GM19023 (cell line): ENCODE results near the gene CCT5.
A peak's percentile ranks its signal among the peaks of the same experiment; 100 is the strongest.
"Not testable (repeated sequence)": the region's sequence is repeated elsewhere in the genome, so short reads cannot be mapped to it uniquely, and the experiment has no call there.

Experiments
- ATAC-seq: cut with Tn5 transposase; IDR thresholded peaks from one replicate; pipeline ENCODE4 v1.9.1; 2021; ENCODE audit warnings: mild to moderate bottlenecking, moderate library complexity; ENCODE audit not compliant: unreplicated experiment

The CCT5 gene

GRCh38 chr5:10275460-10275859 lies 25.4 kb downstream of the CCT5 start:
- ATAC-seq, result no peak

DNA sequence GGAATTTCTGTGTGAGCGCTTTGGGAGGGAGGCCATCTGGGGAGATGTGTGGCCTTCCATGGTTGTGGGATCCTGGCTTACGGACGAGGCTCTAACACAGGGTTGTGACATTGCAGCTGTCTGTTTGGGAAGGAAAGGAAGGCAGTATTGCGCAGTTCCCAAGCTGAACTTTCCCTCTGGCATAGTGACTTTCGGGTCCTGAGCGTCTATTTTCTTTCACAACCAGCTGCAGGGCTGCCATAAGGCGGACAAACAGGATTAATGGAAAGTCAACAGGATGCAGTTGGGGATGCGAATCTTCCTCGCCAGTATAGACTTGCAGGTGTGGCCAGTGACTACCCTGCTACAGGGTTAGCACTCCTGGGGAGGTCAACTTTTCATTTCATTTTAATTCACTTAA lies 25.9 kb downstream of the CCT5 start:
- no peak for ATAC-seq

DNA sequence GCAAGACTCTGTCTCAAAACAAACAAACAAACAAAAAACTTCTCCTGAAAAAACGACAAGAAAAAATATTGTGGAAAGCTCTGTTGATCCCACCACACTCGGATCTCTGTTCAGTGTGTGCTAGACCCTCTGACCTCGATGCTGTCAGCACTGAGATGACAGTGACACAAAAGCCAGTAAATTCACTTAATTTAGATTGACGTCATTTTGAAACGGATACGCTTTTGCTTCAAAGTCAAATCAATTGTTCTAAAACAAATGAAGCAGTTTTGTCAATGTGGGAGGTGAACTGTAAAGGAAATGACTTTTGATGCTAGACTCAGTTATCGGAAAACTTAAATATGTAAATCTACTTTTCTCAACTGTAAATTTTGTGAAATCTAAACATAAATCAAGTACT lies 26.6 kb downstream of the CCT5 start:
- no peak for ATAC-seq

GRCh38 chr5:10277773-10278630 lies 27.9 kb downstream of the CCT5 start:
- no peak for ATAC-seq

DNA sequence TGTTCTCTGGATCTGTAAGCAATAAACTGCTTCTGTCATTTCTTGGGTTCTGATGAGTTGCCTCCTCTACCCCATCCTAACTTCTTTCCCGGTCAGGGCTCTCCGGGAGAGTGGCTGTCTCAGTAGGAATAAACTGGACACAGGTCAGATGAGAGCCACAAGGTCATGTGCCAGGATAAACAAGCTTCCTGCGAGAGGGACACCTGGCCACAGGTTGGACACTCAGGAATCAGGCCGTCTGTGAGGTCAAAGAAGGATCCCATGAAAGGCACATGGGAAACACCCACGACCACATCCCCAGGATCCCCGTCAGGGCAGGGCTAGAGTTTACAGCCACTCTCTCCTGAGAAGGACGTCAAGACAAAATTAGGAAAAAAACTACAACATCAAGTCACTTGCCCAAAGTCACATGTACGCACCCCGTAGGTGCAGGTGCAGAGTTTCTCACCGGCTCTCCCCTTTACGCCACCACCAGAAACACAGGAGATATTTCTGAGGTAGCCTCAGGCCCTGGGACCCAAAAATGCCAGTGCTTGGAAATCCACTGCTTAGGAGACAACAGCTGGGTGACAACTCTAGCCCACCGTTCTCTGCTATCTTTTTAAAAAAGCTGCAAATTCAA lies 28.7 kb downstream of the CCT5 start:
- ATAC-seq, result no peak

DNA sequence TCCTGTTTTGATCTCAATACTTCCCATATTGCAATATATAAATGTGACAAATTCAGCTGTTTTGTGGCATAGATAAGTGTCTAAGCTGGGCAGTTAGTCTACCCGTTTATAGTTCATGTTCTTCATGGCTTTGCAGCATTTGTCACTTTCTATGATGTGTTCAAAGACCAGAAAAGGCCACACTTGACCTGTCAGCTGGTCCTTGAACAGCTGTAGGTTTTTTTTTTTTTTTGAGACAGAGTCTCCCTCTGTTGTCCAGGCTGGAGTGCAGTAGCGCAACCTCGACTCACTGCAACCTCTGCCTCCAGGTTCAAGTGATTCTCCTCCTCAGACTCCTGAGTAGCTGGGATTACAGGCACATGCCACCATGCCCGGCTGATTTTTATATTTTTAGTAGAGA lies 29.2 kb downstream of the CCT5 start:
- no peak for ATAC-seq

DNA sequence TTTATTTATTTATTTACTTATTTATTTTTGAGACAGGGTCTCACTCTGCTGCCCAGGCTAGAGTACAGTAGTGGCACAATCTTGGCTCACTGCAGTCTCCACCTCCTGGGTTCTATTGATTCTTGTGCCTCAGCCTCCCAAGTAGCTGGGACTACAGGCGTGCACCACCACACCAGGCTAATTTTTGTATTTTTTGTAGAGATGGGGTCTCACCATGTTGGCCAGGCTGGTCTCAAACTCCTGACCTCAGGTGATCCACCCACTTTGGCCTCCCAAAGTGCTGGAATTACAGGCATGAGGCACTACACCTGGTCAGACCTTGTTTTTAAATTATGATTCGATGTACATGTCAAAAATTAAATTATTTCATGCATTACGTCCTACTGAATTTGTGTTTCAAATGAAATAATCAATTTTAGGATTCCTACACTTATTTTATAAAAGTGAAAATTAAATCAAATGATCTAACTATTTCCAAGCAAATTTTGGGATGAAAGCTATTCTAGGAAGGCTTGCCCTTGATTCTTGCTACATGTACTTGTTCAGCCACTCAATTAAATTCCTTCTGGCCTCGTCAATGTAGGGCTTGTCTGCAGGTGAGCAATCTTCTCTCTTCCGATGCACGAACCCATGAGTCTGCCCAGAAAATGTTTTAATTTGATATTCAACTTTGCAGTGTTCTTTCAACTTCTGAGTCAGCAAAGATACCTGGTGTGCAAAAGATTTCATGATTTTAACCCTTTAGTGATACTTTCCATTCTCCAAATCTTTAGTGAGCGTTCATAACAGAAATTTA lies 30.0 kb downstream of the CCT5 start:
- ATAC-seq, result no peak

DNA sequence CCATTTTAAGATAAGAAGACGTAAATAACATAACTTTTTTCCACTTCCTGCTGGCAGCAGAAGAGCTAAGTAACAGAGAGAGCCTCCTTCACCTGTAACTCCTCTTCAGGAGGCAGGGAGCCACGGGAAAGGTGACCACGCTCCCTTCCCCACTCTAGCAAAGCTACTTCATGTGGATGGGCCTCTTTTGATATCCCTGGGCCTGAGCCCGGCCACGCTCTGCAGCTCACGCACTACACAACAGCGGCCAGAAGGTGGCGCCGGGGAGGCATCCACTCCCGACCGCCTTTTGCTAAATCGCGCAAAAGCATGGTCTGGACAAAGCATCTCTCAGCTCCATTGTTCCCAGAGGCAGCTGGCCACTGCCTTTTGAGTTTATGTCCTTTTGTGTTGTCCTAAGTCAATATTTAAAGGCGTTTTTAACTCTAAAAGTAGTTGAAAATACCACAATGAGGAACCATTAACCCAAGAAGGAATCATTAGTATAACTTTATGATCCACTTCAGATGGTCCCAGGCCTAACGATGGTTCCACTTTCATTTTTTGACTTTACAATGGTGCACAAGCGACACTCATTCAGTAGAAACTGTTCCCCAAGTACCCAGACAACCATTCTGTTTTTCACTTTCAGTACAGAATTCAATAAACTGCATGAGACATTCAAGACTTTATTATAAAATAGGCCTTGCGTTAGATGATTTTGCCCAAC lies 34.0 kb downstream of the CCT5 start:
- peak; percentile 96 for ATAC-seq

GRCh38 chr5:10285362-10285761 lies 35.3 kb downstream of the CCT5 start:
- ATAC-seq, result not testable (repeated sequence)

DNA sequence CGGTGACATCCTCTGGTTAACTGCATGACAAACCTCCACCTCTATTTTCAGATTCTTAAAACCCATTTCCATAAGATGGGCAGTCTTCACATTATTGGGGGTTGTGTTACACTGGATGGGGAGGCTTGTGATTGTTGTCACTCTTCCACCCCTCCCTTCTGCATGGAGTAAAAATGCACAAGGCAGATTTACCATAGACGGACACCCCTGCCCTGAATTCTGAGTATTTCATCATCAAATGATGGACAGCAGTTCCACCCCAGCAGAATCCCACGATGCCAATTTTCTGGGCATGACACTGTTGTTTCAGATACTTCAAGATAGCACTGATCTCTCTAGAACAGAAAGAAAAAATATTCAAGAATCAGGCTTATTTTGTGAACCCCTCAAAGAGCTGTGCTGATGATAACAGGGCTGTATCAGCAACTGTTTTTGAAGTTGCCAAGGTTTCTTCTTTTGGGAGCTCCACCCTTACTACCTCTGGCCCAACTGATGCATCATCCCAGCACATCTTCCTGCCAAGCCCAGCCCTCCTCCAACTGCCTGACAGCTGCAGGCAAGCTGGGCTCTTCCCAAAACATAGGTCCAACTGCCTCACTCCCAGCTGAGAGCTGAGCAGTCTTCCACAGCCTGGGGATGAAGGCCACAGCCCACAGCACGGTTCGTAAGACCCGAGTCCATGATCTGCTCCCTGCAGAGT lies 36.2 kb downstream of the CCT5 start:
- no peak for ATAC-seq

DNA sequence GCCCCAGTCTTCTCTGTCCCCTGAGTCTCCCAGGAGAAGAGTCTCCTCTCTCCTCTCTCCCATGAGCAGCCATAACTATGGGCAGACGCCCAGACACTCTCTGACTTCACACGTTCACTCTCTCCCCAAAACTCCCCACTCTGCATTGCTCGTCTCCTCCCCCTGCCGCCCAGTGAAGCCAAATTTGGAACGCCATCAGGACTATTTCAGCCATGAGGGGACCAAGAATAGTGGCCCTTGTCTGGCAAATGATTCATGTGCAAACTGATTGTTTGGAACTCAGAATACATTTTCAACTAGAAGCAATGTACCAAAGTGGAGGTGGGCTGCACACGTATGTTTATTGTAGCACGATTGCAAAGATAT lies 36.8 kb downstream of the CCT5 start:
- no peak for ATAC-seq

GRCh38 chr5:10288592-10289219 lies 38.6 kb downstream of the CCT5 start:
- ATAC-seq, result peak; percentile 40

DNA sequence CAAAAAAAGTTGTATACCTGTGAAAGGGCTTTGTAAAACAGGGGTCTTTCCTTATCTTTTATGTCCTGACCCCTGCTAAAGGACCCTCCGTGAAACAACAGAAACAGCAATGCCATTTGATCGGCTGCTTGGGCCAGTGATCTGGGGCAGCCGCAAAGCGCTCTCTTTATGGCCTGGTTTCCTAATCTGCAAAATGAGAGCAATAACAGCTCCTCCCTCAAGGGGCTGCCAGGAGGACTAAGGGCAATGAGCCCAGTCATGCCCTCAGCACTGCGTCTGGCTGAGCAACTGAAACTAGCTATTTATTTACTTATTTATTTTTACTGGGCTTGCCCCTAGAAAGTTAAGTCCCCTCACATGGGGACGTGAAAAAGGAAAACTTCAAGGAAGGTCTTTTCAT lies 39.3 kb downstream of the CCT5 start:
- no peak for ATAC-seq

DNA sequence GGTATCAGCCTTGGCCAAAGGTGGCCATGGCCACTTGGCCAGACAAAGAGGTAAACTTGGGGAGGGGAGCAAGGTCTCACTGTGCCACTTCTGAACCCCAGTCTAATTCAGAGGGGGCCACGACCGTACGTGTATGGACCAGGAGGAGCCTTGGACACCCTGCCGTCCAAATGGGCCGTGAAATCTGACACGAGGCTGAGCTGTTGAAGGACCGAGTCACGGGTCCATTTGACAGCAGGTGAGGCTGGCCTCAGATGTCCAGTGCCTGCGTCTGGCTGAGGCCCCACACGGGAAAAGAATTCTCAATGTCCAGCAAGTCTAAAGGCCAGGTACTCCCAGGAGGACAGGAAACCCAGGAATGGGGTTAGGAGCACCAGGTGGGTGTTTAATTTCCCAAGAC lies 39.9 kb downstream of the CCT5 start:
- ATAC-seq, result no peak

DNA sequence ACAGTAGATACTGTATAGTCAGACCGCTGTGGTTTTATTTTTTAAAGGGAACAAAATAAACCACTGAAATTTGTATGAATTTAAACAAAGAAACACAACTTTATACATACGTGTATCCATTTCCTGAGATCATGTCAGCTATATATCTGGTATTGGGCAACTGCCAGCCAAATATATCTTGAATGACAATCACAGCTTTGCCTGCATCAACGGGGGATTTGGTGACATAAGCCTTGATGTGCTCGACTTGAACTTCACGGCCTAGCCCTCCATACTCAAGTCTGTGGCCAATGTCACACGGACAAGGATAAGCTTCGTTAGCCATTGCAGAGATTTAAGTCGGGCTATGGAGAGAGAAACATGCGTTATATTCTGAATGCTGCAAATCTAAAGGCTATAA lies 40.4 kb downstream of the CCT5 start:
- no peak for ATAC-seq

- ATAC-seq, result no peak
Measured at GRCh38 chr5:10291692-10292339, 41.7 kb downstream of the CCT5 start.

DNA sequence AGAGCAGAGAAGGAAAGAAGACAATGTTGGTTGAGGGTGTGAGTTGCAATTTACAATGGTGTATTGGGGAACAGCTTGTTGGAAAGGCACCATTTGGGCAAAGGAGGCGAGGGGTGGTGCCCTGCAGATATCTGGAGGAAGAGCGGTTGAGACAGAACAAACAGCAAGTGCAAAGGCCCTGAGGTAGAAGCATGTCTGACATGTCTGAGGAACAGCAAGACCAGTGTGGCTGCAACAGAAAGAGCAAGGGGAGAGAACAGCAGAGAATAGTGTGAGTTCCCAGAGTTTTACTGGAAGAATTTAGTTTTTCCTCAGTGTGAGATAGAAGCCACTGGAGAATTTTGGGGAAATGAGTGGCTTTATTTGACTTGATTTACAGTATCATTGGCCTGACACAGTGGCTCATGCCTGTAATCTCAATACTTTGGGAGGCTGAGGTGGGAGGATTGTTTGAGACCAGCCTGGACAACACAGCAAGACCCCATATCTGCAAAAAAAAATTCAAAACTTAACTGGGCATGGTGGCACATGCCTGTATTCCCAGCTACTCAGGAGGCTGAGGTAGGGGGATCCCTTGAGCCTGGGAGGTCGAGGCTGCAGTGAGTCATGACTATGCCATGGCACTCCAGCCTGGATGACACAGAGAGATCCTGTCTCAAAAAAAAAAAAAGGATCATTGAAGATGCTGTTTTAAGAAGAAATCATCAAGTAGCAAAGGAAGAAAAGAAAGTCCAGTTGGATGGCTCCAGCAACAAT lies 44.0 kb downstream of the CCT5 start:
- ATAC-seq, result no peak

DNA sequence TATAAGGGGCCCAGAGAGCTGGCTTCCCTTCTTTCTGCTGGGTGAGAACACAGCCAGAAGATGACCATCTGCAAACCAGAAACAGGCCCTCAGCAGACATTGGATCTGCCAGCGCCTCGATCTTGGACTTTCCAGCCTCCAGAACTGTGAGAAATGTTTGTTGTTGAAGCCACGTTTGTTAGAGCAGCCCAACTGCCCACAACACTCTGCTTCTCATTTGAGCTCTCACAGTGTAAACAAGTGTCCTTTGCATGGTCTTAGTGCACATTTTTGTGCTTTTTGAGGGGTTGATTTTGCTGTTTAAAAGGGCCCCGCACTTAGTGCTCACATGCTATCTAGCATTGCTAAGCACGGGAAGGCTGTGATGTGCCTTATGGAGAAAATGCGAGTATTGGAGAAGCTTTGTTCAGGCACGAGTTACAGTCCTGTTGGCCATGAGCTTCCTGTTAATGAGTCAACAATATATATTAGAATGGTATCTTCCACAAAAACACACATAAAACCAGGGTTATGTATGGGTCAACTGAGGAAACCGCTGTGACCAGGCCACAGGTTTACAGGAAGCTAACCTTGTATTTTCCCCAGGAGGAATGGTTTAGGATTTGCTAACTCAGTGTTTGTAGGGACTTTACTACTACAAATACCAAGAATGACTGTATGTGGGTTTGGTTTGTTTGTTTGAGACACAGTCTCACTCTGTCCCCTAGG lies 45.7 kb downstream of the CCT5 start:
- no peak for ATAC-seq
